Ovary (tissue), 3 donors: ENCODE results near the gene PRPF19.

Source experiments
- CTCF ChIP-seq, 3 donors: fragments of 450-650 bp in 2 of 3; fragments of 200-600 bp in 1 of 3; IDR thresholded peaks; one replicate each; pipeline versions ENCODE4 v1.5.1 to v1.8.0; 2016 to 2022; ENCODE audit warnings: antibody characterized with exemption in 3 of 3, mild to moderate bottlenecking in 1 of 3
- EP300 ChIP-seq: sonication (generic); formaldehyde crosslinking; IDR thresholded peaks from one replicate; pipeline ENCODE4 v1.6.1; 2017; ENCODE audit warnings: antibody characterized with exemption
- POLR2A ChIP-seq: fragments of 450-650 bp; IDR thresholded peaks from one replicate; pipeline ENCODE4 v1.6.1; 2017; ENCODE audit warnings: antibody characterized with exemption, mild to moderate bottlenecking, moderate library complexity
- donor health status: DM: no; HTN: no; CAD: no.

DNA sequence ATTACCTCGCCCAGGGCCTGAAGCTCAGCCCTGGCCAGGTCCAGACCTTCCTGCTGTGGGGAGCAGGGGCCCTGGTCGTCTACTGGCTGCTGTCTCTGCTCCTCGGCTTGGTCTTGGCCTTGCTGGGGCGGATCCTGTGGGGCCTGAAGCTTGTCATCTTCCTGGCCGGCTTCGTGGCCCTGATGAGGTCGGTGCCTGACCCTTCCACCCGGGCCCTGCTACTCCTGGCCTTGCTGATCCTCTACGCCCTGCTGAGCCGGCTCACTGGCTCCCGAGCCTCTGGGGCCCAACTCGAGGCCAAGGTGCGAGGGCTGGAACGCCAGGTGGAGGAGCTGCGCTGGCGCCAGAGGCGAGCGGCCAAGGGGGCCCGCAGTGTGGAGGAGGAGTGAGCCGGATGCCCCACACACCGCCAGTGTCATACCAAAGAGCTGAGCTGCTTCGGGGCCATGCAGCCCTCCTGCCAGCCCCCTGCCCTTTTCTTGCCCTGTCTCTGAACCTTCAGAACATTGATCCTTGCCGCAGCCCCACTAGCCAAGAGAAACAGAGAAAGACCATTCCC lies 15.5 kb upstream of the PRPF19 start:
- TF ChIP-seq CTCF (IDR thresholded peaks at IDR 0.05): no peak
- no peak for TF ChIP-seq POLR2A
- TF ChIP-seq EP300: no peak
